Small intestine (tissue), 7 donors: ENCODE results near the gene RHPN2. TPM values are rescaled to one million over a fixed set of nuclear protein-coding genes. Genes with fewer than 3 reads are reported as not detected.
"Not testable (repeated sequence)": the region's sequence is repeated elsewhere in the genome, so short reads cannot be mapped to it uniquely, and the experiment has no call there.

Source experiments
- DNase-seq, 2 donors: peaks; one replicate each; pipeline versions ENCODE4 v3.0.0 to v3.0.0-alpha.2; 2013
- FAIRE-seq: peaks from 2 replicates; lab custom pipeline; 2012; peaks lifted over from hg19 to GRCh38; lab: Jason Lieb, UNC
- H3K27ac ChIP-seq, 3 donors: one replicate each; pipeline ENCODE4 v1.5.1; 2013; ENCODE audit warnings: low read length in 2 of 3, mild to moderate bottlenecking in 2 of 3, control low read depth in 1 of 3, inconsistent platforms in 1 of 3, low read depth in 1 of 3, moderate library complexity in 1 of 3
- H3K27me3 ChIP-seq, 3 donors: one replicate each; pipeline ENCODE4 v1.6.1; 2013; ENCODE audit warnings: low read length in 3 of 3, inconsistent platforms in 1 of 3; ENCODE audit not compliant: control insufficient read depth in 3 of 3, insufficient read depth in 3 of 3
- H3K36me3 ChIP-seq, 3 donors: one replicate each; pipeline ENCODE4 v1.6.1; 2013; ENCODE audit warnings: low read length in 3 of 3, inconsistent platforms in 1 of 3, low read depth in 1 of 3, mild to moderate bottlenecking in 1 of 3, moderate library complexity in 1 of 3; ENCODE audit not compliant: control insufficient read depth in 3 of 3, insufficient read depth in 2 of 3
- H3K4me1 ChIP-seq, 3 donors: one replicate each; pipeline ENCODE4 v1.6.1; 2013; ENCODE audit warnings: low read length in 2 of 3, inconsistent platforms in 1 of 3, low read depth in 1 of 3, mild to moderate bottlenecking in 1 of 3, moderate library complexity in 1 of 3; ENCODE audit not compliant: control insufficient read depth in 3 of 3, insufficient read depth in 2 of 3
- H3K4me3 ChIP-seq, 3 donors: one replicate each; pipeline ENCODE4 v1.5.1; 2013; ENCODE audit warnings: low read length in 3 of 3, control low read depth in 1 of 3, inconsistent platforms in 1 of 3, low read depth in 1 of 3, mild to moderate bottlenecking in 1 of 3, moderate library complexity in 1 of 3
- H3K9me3 ChIP-seq, 2 donors: one replicate each; pipeline ENCODE4 v1.6.1; 2013; ENCODE audit warnings: low read depth in 1 of 2, low read length in 1 of 2; ENCODE audit not compliant: control insufficient read depth in 2 of 2, insufficient read depth in 1 of 2
- WGBS, 3 donors: extraction: QIAGEN DNeasy Blood & Tissue Kit; methylation state at CpG; one replicate each; pipeline ENCODE4 v1.1.7; 2013; 5-methylcytosine and 5-hydroxymethylcytosine counted together
- polyA plus RNA-seq, 4 donors: library from polyadenylated mRNA; stranded (reverse) in 3 of 4; unstranded in 1 of 4; fragments of 200-250 nt in 3 of 4; fragments of 120-200 nt in 1 of 4; gene quantifications; one replicate each; pipeline versions ENCODE4 v1.2.1 to v1.2.3, GENCODE V29; 2013
- donor health status: healthy with polysubstance abuse.
- donor health status: control.
- donor health status: control.
- donor health status: Bipolar disorder and iron deficiency.
- donor health status: healthy.

RHPN2 gene
- polyA plus RNA-seq, 4 donors, result 20.7 to 67.6 (median 33.7) TPM

DNA sequence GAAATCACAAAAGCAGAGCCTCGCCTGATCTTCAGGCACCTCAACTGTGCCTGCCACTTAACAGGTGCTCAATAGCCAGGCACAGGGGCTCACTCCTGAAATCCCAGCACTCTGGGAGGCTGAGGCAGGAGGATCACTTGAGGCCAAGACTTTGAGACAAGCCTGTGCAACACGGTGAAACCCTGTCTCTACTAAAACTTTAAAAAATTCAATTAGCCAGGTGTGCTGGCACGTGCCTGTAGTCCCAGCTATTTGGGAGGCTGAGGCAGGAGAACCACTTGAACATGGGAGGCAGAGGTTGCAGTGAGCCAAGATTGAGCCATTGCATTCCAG, 22.9 kb downstream of the RHPN2 start:
- Histone ChIP-seq H3K4me1 (peaks cover 0 to 52% (median 9%) of the 10 kb centered on the region in 3 donors), H3K27ac (peak overlapping the region; percentile 92 to 100 (median 95)), H3K36me3 (peaks cover 0 to 60% (median 0%) of the 10 kb centered on the region in 3 donors)
- not testable (repeated sequence) for DNase-seq, H3K9me3 ChIP-seq, H3K4me3 ChIP-seq, FAIRE-seq, H3K27me3 ChIP-seq
- 24 to 65% (median 35%) methylated on average over 3 of the region's 3 CpGs for WGBS, 3 donors

DNA sequence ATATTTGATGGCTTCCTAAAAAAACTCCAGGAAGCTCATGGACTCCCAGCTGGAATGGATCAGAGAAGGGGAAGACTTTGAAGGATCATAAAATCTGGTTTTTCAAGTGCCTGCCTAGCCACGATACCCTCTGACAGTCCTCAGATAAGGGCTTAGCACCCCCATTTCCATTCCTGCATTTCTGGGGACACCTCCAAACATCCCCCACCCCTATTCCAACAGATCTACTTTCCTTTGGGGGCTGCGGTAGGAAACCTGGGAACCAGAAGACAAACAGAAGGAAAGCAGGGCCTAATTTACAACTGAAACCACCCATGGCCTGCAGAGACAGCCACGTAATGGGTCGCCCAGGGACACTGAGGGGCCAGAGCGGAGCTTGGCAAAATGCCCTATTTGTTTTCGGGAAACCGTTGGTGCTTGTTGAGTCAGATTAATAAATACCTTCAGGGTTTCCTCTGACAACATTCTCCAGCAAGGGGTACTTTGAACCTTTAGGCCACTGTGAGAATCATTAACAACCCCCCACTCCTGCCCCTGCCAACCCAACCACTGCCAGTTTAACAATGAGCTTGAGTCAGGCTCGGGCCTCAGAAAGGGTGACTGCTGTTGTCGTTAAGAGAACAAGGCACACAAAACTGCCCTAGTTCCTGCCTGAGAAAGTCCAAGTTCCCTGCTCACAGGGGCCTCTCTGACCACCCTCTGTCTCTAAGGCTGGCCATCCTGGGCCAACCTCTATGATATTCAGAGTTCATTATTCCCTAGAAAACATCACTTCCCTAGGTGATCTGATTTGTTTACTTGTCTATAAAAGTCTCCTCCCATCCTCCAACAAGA, 23.5 kb downstream of the RHPN2 start:
- peaks cover 0 to 61% (median 0%) of the 10 kb centered on the region in 3 donors for H3K36me3 ChIP-seq
- H3K27me3 ChIP-seq, result no peaks in the 10 kb centered on the region
- no peak overlapping the region for H3K4me3 ChIP-seq
- H3K9me3 ChIP-seq, result no peaks in the 10 kb centered on the region
- DNase-seq (peak; percentile 97 to 98), FAIRE-seq (no peak)
- H3K27ac ChIP-seq, result peak overlapping the region; percentile 92 to 100 (median 95)
- H3K4me1 ChIP-seq, result peaks cover 0 to 47% (median 9%) of the 10 kb centered on the region in 3 donors
- 18 to 42% (median 27%) methylated on average over 9 of the region's 9 CpGs for WGBS, 3 donors

DNA sequence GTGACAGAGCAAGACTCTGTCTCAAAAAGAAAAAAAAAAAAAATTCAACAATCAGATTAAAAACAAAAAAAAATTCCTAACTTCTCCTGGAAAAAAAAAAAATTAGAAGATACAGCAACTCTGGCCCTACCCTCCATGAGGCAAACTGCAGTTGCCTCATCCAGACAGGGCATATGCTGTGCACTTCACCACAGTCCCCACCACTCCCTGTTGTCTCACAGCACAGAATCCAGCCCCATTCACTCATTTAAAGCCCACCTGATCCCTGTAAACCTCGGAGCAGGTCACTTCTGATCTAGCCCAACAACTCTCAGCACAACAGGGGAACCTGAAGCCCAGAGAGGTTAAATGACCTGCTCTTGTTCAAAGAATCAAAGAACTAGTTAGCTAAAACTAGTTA, 24.9 kb downstream of the RHPN2 start:
- no peaks in the 10 kb centered on the region for H3K27me3 ChIP-seq
- FAIRE-seq (no peak), DNase-seq (no peak)
- H3K27ac ChIP-seq, result peak overlapping the region in 2 of 3 donors; percentile 95 to 100
- peaks cover 3 to 45% (median 11%) of the 10 kb centered on the region in 3 donors for H3K4me1 ChIP-seq
- WGBS, 3 donors, result 48 to 75% (median 52%) methylated on average over 1 of the region's 1 CpG
- no peak overlapping the region for H3K4me3 ChIP-seq
- H3K36me3 ChIP-seq, result peaks cover 0 to 58% (median 0%) of the 10 kb centered on the region in 3 donors
- H3K9me3 ChIP-seq, result no peaks in the 10 kb centered on the region

DNA sequence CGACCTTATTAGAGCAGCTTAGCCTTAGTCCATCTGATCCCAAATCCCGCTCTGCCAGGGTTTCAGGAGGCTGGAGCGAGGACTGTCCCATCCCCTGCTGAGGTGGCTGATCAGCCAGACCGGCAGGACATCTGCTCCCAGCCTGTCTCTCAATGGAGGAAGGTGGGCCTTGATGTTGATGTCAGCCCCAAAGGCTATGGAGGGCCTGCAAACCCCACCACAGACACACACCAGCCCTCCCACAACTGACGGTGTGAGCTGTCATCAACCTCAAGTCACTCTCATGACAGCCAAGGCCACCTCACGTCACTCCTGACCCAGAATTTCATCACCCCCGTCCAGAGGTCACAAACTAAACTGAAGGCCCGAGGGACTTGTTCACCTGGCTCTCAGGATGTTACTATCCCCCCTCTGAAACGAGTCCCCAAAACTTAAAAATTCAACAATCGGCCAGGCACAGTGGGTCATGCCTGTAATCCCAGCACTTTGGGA, 25.5 kb downstream of the RHPN2 start:
- H3K9me3 ChIP-seq, result no peaks in the 10 kb centered on the region
- FAIRE-seq, result no peak
- WGBS, 3 donors, result 48 to 72% (median 58%) methylated on average over 10 of the region's 10 CpGs
- no peaks in the 10 kb centered on the region for H3K27me3 ChIP-seq
- H3K4me1 ChIP-seq, result peaks cover 3 to 45% (median 11%) of the 10 kb centered on the region in 3 donors
- H3K4me3 ChIP-seq, result no peak overlapping the region
- peak; percentile 54 to 63 for DNase-seq
- peak overlapping the region in 2 of 3 donors; percentile 1 to 80 for H3K27ac ChIP-seq
- H3K36me3 ChIP-seq, result peaks cover 0 to 55% (median 0%) of the 10 kb centered on the region in 3 donors

DNA sequence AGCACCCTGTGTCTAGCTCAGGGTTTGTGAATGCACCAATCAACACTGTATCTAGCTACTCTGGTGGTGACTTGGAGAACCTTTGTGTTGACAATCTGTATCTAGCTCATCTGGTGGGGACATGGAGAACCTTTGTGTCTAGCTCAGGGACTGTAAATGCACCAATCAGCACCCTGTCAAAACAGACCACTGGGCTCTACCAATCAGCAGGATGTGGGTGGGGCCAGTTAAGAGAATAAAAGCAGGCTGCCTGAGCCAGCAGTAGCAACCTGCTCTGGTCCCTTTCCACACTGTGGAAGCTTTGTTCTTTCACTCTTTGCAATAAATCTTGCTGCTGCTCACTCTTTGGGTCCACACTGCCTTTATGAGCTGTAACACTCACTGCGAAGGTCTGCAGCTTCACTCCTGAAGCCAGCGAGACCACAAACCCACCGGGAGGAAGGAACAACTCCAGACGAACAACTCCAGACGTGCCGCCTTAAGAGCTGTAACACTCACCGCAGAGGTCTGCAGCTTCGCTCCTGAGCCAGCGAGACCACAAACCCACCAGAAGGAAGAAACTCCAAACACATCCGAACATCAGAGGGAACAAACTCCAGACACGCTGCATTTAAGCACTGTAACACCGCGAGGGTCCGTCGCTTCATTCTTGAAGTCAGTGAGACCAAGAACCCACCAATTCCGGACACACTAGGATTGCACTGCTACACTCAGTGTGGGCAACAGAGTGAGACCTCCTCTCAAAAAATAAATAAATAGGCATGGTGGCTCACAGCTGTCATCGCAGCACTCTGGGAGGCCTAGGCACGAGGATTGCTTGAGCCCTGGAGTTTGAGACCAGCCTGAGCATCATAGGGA, 27.3 kb downstream of the RHPN2 start:
- peaks cover 3 to 45% (median 7%) of the 10 kb centered on the region in 3 donors for H3K4me1 ChIP-seq
- not testable (repeated sequence) for H3K4me3 ChIP-seq, FAIRE-seq, H3K27me3 ChIP-seq, H3K9me3 ChIP-seq, H3K27ac ChIP-seq, DNase-seq
- H3K36me3 ChIP-seq, result peaks cover 0 to 47% (median 0%) of the 10 kb centered on the region in 3 donors
- 71 to 90% (median 81%) methylated on average over 16 to 18 of the region's 18 CpGs for WGBS, 3 donors

DNA sequence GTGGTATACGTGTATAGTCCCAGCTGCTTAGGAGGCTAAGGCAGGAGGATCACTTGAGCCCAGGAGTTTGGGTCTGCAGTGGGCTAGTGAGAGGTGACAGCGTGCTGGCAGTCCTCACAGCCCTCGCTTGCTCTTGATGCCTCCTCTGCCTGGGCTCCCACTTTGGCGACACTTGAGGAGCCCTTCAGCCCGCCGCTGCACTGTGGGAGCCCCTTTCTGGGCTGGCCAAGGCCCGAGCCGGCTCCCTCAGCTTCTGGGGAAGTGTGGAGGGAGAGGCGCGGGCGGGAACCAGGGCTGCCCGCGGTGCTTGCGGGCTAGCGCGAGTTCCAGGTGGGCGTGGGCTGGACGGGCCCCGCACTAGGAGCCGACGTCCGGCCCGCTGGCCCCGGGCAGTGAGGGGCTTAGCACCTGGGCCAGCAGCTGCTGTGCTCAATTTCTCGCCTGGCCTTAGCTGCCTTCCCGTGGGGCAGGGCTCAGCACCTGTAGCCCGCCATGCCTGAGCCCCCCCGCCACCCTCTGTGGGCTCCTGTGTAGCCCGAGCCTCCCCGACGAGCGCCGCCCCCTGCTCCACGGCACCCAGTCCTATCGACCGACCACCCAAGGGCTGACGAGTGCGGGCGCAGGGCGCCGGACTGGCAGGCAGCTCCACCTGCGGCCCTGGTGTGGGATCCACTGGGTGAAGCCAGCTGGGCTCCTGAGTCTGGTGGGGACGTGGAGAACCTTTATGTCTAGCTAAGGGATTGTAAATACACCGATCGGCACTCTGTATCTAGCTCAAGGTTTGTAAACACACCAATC, 28.1 kb downstream of the RHPN2 start:
- H3K27ac ChIP-seq, H3K9me3 ChIP-seq, FAIRE-seq, DNase-seq, H3K27me3 ChIP-seq, H3K4me3 ChIP-seq: not testable (repeated sequence)
- WGBS, 3 donors, result 93 to 96% (median 96%) methylated on average over 34 to 45 of the region's 45 CpGs
- peaks cover 0 to 40% (median 0%) of the 10 kb centered on the region in 3 donors for H3K36me3 ChIP-seq
- H3K4me1 ChIP-seq, result peaks cover 3 to 42% (median 7%) of the 10 kb centered on the region in 3 donors

DNA sequence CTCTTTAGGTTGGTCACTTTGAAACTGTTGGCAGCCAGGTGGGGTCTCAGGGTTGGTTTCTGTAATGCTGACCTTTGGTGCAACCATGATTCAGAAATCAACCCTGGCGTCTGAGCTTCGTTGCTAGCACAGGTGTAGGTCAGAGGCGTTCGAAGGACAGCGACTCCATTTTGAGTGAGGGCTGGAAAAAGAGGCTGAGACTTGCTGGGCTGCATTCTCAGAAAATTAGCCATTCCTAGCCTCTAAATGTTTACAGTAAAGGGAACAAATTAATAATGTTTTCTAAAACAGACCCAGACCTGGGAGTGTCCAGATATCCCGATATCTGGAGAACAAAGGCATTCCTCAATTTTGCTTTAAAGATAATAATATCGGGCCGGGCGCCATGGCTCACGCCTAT, 29.2 kb downstream of the RHPN2 start:
- DNase-seq (no peak), FAIRE-seq (no peak)
- Histone ChIP-seq H3K36me3 (peaks cover 0 to 48% (median 0%) of the 10 kb centered on the region in 3 donors), H3K27me3 (no peaks in the 10 kb centered on the region), H3K9me3 (no peaks in the 10 kb centered on the region), H3K4me1 (peaks cover 3 to 33% (median 3%) of the 10 kb centered on the region in 3 donors), H3K4me3 (no peak overlapping the region), H3K27ac (no peak overlapping the region)
- WGBS, 3 donors, result 72 to 78% (median 72%) methylated on average over 10 of the region's 10 CpGs
